ENCODE results near the gene MBOAT7.
"Not testable (repeated sequence)": the region's sequence is repeated elsewhere in the genome, so short reads cannot be mapped to it uniquely, and the experiment has no call there.

Gene MBOAT7

DNA sequence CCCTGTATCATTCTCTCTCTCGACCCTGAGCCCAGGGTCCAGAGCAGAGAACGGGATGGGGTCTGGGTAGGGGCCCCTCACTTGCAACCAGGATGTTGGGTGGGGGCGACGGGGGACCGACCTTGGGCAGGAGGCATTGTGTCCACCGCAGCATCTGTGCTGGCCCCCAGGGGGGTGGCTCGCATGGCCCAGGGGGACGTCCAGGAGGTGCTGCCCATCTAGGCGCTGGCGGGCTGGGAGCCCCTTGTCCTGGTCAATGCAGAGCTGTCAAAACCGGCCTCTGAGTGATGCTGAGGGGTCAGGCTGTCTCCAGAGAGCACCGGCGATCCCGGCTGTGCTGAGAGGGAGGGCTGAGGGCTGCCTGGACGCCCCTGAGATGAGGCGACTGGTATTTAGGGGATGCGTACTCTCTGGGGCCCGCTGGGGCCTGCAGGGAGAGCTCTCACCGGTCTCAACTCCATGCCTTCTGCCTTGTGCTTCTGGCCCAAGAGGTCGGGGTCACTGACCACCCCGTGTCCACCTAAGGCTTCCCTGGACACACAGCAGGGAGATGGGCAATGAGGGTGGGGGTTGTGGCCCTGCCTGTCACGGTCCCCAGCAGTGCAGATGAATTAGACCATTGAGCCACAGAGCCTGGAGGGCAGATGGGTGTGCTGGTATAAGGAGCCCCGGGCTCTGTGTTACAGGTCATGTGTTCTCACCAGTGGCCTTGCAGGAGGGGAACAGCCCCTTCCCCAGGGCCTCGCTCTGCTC lies 19.9 kb upstream of the MBOAT7 start:
- no peak for DNase-seq (ENCODE audit: low spot score)

GRCh38 chr19:54208784-54209057 lies 19.3 kb upstream of the MBOAT7 start:
- DNase-seq (ENCODE audit: low spot score), result no peak

GRCh38 chr19:54207983-54208783 lies 18.8 kb upstream of the MBOAT7 start:
- DNase-seq (ENCODE audit: low spot score), result no peak

DNA sequence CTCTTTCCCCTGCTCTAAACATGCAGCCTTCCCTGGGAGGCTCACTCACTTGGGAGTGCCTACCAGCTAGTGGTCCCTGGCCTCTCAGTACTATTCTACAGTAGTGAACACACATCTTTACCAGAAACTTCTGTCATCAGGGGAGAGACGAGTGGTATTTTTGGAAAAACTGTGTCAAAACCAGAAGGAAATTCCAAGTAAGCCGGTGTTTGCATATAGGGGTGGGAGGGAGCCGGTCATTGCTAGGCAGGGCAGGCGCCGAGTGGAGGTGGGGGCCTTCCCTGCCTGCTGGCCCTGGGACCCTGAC lies 18.2 kb upstream of the MBOAT7 start:
- no peak for DNase-seq (ENCODE audit: low spot score)

DNA sequence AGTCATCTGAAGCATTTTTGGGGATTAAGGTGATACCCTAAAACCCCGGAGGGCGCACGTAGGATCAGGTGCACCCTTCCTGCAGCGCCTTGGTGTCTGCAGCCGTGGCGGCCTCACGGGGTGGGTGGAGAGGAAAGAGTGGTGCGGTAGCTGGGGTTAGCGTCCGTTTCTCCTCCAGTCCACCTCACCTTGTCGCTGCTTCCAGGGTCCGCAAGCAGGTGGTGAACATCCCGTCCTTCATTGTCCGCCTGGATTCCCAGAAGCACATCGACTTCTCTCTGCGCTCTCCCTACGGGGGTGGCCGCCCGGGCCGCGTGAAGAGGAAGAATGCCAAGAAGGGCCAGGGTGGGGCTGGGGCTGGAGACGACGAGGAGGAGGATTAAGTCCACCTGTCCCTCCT lies 17.8 kb upstream of the MBOAT7 start:
- not testable (repeated sequence) for DNase-seq (ENCODE audit: low spot score)

- no peak for DNase-seq (ENCODE audit: low spot score)
These were observed 17.4 kb upstream of the MBOAT7 start for GRCh38 chr19:54206831-54207177.

GRCh38 chr19:54206030-54206830 lies 16.9 kb upstream of the MBOAT7 start:
- no peak for DNase-seq (ENCODE audit: low spot score)

DNA sequence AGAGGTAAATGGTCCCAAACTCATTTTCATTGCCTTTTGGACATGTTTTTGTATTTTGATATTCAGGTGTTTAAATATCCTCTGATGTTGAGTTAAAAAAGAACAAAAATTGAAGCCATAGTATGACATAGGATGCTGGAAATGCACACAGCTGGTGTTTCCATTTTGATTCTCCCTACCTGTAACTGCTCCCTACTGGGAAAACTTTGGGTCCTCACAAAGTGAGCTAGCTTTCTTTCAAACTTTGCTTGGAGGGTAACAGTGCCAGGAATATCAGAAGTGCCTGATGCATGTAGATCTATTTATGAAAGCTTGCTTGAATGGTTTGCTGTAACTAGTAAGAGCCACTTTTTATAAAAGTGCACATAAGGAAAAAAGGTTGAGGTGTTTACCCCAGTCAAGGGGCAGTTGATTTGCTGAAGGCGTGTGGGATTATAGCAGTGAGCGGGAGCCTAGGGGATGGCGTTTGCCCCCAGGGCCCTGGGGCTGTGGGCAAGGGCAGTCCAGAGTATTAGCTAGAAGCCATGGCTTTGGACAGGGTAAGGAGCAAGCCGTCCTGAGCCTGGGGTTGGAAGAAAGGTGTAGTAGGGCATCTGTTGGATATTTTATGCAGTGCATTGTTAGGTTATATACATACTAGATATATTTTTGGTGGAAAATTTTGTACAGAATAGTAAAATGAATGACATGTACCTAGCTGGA lies 15.5 kb upstream of the MBOAT7 start:
- DNase-seq (ENCODE audit: low spot score), result no peak

DNA sequence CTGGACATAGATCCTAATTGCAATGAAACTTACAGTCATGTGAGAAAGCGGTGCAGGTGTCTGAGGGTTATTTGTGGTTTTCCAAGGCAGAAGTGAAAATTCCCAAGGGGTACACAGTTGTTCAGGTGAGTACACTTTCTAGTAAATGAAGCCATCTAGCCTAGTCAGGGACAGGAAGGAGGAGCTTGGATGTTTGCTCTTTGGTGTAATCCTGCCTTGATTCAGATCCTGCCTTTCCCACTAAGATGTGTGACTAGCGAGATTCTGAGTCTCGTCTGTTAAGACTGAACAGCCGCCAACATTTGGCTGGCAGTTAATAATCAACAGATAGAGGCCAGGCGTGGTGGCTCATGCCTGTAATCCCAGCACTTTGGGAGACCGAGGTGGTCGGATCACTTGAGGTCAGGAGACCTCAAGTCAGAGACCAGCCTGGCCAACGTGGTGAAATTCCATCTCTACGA lies 13.8 kb upstream of the MBOAT7 start:
- DNase-seq (ENCODE audit: low spot score), result no peak

DNA sequence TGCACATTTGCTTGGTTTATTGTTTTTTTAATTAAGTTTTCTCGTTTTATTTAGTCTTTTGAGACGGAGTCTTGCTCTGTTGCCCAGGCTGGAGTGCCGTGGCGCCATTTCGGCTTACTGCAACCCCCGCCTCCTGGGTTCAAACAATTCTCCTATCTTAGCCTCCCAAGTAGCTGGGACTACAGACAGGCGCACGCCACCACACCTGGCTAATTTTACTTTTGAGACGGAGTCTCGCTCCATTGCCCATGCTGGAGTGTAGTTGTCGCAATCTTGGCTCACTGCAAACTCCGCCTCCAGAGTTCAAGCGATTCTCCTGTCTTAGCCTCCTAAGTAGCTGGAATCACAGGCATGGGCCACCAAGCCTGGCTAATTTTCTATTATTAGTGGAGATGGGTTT lies 12.6 kb upstream of the MBOAT7 start:
- DNase-seq (ENCODE audit: low spot score), result no peak

DNA sequence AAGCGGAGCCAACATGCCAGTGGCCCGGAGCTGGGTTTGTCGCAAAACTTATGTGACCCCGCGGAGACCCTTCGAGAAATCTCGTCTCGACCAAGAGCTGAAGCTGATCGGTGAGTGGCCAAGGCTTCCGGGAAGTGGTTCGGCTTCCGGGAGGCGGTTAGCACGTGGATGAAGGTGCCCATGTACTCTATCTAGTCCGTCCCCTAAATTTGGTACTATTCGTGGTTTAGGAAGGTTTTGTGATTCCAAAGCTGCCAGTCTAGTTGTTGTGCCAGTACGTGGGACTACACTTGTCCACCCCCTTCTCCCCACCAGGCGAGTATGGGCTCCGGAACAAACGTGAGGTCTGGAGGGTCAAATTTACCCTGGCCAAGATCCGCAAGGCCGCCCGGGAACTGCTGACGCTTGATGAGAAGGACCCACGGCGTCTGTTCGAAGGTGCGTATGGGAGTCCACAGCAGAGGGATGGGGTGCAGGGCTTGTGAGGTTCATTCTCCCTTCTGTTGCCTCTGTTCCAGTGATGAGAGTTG lies 11.9 kb upstream of the MBOAT7 start:
- no peak for DNase-seq (ENCODE audit: low spot score)

DNA sequence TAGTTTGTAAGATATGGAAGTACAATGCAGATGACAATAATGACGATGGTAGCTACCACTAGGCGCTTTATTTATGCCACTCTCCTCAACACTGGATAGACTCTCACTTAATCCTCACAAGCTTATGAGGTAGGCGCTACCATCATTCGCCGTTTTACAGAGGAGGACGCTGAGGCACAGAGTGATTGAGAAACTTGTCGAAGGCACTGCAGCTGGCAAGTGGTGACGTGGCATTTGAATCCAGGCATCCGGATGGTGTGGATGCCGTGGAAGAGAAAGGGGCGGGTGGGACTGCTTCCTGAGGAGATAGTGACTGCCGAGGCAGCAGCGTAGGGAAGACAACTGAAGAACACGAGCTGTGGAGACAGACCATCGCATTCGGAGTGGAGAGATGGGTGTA lies 10.0 kb upstream of the MBOAT7 start:
- DNase-seq (ENCODE audit: low spot score), result no peak

DNA sequence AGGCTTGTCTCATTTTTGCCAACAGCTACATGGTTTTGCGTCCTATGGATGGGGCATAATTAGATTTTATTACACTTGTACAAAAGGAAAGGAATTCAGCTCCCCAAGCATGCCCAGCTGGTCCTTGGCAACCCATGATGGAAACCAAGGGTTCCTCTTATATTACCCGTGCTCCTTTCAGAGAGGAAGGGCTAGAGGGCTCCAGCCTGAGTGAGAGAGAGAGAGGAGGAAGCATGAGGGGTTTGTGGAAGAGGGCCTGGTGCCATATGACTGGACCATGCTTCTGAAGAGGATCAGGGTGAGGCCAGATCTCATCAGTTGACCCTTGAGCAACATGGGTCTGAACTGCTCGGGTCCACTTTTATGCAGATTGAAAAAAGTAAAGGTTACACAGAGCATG lies 7.7 kb upstream of the MBOAT7 start:
- no peak for DNase-seq (ENCODE audit: low spot score)

GRCh38 chr19:54196536-54196935 lies 7.2 kb upstream of the MBOAT7 start:
- no peak for DNase-seq (ENCODE audit: low spot score)

- DNase-seq (ENCODE audit: low spot score), result not testable (repeated sequence)
These were observed 5.1 kb upstream of the MBOAT7 start for GRCh38 chr19:54194463-54194862.

DNA sequence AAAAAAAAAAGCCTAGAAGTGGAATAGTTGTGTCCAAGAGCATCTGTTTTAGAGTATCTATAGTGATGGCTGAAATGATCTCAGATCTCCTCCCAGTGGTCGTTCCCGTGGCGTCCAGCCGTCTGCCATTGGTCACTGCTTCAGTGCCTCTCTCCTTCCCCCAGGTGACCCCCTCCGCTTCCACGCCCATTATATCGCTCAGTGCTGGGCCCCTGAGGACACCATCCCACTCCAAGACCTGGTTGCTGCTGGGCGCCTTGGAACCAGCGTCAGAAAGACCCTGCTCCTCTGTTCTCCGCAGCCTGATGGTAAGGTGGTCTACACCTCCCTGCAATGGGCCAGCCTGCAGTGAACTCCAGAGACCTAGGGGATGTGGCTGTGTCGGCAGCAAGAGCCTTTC lies 3.6 kb upstream of the MBOAT7 start:
- no peak for DNase-seq (ENCODE audit: low spot score)

GRCh38 chr19:54191811-54192453 lies 2.6 kb upstream of the MBOAT7 start:
- DNase-seq (ENCODE audit: low spot score), result no peak

DNA sequence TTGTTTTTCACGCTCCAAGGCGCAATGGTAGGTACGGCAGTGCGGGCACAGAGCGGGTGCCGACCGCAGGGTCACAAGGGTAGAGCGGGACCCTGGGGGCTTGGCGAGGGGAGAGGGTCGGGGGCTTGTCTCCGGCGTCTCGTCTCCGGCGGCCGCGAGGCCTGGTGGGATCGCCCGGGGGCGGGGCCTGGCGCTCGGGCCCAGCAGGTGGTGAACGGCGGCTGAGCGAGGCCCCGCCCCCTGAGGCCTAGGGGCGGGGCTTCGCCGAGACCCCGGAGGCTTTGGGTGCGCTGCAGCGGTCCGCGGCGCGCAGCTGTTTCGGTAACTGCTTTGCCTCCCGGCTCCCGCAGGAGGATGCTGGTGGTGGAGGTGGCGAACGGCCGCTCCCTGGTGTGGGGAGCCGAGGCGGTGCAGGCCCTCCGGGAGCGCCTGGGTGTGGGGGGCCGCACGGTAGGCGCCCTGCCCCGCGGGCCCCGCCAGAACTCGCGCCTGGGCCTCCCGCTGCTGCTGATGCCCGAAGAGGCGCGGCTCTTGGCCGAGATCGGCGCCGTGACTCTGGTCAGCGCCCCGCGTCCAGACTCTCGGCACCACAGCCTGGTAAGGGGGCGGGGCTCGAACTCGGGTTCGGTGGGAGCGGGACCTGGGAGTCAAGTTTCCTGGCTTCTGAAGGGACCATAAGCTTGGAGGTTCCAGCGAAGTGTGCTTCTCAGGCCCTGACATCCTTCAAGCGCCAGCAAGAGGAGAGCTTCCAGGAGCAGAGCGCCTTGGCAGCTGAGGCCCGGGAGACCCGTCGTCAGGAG lies 1.8 kb upstream of the MBOAT7 start, which contains the start of gene TSEN34:
Gene TSEN34 (plus strand): TSS at position 298 of the 800 bp plus-strand sequence. CDS start 57 bp downstream, at position 355.
- peak; percentile 83 for DNase-seq (ENCODE audit: low spot score)

DNA sequence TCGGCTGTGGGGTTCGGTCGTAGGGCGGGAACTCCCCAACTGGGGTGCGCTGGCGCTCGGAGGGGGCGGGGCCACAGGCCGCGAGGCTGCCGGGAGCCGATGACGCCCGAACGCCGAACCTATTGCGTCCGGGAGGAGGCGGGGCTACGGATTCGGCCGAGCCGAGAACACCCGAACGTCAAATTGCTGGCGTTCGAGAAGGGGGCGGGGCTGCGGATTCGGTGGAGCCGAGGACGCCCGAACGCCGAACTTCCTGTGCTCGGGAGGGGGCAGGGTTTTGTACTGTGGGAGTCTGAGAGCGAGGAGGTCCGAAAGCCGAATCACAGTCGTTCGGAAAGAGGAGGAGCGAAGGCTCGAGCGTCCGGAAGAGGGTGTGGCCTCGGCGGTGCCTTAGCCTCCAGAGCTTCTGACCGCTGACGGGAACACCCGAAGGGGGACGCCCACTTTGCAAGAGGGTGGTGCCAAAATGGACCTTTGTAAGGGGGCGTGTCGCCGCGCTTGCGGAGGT lies 1.2 kb upstream of the MBOAT7 start:
- DNase-seq (ENCODE audit: low spot score), result peak; percentile 88

DNA sequence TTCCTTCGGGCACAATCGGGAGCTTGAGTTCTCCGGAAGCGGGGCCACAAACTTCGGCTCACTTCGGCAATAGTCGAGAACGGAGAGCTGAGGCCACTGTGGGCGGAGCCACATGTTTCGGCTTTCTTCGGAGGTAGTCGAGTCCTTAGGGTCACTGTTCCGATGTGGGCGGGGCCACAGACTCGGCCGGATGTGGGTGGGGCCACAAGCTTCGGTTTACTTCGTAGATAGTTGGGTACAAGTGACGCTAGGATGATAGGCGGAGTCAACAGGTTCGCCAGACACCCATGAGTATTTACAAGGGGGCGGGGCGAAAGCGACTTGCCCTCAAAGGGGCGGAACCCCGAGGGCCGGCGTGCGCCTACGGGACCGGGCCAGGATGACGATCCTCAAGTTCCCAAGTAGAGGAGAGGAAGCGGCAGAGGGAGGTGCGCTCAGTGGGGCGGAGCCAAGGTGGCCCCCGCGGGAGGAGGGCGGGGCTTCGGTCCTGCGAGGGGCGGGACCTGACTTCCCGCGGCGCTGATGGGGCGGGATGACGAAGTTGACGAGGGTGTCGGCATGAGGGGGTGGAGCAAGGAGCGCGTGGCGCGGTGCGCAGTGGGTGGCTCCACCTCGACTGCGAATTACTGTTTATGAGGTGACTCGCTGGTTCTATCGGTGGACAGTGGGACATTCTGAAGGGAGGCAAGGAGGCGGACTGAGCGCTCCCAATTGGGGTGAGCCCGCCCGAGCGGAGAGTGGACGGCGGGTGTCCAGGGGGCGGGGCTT lies 539 bp upstream of the MBOAT7 start:
- peak; percentile 93 for DNase-seq (ENCODE audit: low spot score)
